GM19372 (cell line): ENCODE data around the gene CLGN.

Experiments
- ATAC-seq: cut with Tn5 transposase; IDR thresholded peaks from one replicate; pipeline ENCODE4 v1.9.1; 2021; ENCODE audit warnings: mild to moderate bottlenecking, low read depth, moderate library complexity; ENCODE audit not compliant: unreplicated experiment

CLGN gene

DNA sequence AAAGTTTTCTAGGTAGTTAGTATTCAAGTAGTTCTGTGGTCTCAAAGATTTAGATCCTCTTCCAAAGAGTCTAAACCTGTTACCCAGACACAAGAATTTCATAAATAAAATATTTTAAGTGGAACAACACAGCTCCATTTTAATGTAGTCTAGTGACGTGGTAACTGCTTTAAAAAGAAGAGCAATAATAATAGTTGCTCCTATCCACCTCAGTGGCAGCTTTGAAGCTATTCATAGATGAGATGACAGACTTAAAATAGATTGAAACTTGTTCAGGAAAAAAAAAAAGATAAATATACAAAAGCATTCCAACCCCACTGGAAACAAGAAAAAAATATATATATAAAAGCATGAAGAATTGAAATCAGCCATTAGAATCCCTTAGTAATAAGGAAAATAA, 39.4 kb downstream of the CLGN start:
- no peak for ATAC-seq

DNA sequence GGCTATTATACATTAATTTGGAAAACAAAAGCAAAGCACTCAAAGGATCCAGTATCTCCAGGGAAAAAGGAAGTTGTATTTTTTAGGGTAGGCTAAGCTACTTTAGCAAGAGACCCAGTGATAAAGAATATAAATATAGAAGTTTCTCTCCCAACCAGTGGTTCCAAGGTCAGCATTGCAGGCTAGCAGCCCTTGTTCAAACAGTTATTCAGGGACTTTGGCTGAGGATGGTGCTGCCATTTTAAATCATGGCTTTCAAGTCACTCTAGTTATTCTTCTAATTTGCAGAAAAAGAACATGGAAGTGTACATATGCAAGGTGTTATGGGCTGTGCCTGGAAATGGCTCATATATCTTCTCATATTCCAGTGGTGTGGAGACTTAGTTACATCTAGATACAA, 44.7 kb downstream of the CLGN start:
- ATAC-seq: no peak

DNA sequence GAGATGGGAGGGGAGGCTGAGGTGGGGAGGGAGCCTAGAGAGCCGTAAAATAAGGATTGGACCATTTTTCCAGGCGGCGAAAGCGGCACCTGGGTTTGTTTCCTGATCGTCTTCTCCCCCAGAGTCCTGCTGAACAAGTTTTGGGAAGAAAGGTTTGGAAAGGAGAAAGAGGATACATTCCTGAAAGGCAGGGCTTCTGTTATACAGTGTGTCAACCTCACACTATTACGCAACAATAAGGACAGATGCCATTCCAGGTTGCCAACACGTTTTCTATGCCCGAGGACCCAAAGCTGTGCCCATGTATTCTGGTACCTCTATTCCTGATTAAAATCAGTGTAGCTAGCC, 53.3 kb downstream of the CLGN start:
- ATAC-seq: no peak

DNA sequence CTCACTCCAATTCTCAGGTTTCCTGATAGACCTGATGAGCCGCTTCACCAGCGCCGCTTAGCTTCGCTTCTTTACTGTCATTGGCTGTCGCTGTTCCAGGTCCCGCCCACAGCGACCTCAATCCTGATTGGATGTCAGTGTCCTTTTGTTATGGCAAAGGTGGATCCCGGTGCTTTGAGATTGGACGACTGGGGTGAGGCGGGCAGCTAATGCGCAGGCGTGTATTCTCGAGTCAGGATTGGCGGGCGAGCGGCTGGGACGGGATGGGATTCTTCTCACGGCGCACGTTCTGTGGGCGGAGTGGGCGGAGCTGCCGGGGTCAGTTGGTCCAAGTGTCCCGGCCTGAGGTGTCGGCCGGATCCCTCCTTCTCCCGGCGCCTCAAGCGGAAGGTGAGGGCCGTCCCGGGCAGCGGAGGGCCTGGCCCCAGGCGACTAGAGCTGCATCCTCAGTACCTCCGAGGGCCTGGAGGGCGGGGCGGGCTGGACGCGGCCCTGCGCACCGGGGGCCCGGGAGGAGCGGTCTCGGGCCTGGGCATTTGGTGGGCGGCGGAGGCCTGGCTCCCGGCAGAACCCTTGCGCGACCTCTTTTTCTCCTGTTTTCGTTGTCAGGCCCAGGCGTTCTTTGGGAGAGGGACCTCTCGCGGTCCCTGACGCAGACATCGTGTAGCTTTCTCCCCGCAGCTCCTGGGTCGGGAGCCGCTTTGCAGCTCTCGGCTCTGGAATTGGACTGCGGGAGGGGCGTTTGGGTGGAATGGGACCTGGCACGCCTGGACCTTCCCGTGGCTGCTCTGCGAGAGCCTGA, 53.9 kb downstream of the CLGN start, which contains the start of gene SCOC:
TSS of gene SCOC (plus strand) at position 319 of the 802 bp plus-strand sequence. CDS start 5,525 bp downstream, outside the sequence.
- ATAC-seq: peak; percentile 93

- ATAC-seq: peak; percentile 60
These were observed 54.6 kb downstream of the CLGN start for GRCh38 chr4:140372751-140373327.

- ATAC-seq: no peak
These were observed 58.8 kb downstream of the CLGN start for GRCh38 chr4:140368686-140369085.

DNA sequence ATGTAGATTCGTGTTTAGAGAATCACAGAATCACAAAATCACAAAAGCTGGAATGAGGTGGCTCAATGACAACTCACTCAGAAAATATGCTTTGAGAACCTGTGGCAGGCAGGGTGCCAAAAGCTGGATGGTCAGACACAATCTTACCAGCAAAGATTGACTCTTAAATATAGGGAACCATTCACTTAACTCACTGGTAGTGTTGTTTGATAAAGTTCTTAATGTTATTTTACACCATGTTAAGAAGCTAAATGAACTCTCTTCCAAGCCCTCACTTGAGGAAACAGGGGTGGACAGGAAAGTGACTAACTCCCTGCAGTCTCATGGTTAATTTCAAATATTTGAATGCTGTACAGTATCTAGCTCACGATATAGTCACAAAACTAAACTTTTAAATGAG, 59.7 kb downstream of the CLGN start:
- ATAC-seq: no peak

DNA sequence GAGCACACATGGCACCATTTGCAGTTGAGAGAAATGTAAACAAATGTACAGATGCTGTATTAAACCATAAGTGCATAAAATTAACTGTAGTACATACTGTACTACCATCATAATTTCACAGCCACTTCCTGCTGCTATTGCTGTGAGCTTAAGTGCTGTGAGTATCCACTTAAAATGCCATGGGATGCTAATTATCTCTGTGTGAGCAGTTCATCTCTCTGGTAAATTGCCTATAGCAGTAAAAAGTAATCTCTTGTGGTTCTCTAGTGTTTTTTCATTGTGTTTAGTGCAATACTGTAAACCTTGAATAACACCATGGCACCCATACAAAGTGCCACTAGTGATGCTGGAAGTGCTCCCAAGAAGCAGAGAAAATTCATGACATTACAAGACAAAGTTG, 63.9 kb downstream of the CLGN start:
- no peak for ATAC-seq

GRCh38 chr4:140363051-140363450, 64.4 kb downstream of the CLGN start:
- ATAC-seq: no peak

GRCh38 chr4:140361099-140361498, 66.3 kb downstream of the CLGN start:
- ATAC-seq: no peak

GRCh38 chr4:140359562-140360427, 67.7 kb downstream of the CLGN start:
- peak; percentile 97 for ATAC-seq

DNA sequence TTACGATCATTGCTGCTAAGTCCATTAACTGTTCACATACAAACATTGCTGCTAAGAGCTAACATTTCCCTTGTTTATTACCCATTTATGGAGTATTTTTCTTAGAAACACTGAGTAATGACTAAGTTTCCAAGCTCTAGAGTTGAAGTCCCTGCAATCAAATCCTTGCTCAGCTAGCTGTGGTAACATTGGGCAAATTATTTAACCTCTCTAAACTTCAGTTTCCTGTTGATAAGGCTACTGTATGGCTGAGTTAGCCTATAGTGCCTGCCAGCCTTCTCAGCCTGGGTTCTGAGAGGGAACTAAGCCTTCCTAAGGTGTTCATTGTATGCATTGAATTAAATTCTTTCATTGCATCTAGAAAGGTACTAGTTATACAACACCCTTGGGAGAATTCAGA, 69.2 kb downstream of the CLGN start:
- no peak for ATAC-seq

- no peak for ATAC-seq
These were observed 69.6 kb downstream of the CLGN start for GRCh38 chr4:140357868-140358267.

GRCh38 chr4:140355288-140355687, 72.2 kb downstream of the CLGN start:
- no peak for ATAC-seq

DNA sequence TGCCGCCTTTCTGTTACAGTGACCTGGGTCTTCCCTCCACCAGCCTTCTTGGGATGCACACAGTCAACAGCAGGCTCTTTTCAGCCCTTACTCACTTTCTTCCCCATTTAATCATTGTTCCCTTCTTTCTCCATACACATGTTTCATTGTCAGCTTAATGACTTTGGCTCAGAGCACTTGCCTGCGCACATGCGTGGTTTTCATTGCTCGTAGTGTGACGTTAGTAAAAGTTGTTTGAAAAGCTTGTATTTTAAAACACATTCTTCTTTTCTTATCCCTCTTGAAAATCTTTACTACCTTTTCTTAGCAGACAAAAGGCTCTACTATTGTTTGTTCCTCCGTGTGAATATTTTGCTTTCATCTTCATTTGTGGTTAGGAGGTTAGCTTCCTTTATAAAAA, 73.7 kb downstream of the CLGN start:
- ATAC-seq: no peak

DNA sequence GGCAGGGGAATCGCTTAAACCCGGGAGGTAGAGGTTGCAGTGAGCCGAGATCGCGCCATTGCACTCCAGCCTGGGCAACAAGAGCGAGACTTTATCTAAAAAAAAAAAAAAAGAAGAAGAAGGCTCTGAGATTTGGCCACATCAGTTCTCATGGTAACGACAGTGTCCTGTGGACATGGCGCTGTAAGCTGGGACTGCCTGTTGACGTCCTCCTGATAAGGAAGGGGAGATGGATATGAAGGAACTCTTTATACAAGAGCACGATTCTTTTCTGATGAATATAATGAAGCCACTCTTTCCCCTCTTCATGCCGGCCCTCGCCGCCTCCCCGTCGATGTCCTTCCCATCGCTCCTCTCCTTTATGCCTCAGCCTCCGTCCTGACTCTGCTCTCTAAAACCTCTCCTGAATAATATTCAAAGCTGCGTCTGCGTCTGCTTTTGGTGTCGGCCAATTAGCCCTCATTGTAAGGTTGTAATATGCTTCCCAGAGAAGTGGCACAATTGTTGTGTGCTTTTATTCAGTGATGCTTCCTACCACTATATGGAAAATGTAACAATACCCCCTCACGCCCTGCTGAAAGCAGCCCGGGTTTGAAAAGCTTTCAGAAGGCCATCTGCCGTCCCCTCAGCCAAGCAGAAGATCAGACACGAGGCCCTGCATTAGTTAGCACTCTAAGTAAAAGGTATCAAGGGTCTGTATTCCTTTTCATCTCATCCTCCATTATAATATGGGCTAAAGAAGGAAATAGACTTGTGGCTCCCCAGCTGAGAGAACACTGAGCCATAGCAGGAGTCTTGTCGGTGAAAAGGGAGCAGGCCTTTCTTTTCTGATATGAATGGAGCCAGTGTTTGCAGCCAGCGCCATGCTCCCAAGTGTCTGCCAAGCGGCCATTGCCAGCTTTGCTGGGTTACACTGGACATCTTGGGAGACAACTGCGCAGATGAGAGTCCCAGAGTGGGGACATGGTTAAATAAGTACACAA, 76.1 kb downstream of the CLGN start:
- no peak for ATAC-seq

DNA sequence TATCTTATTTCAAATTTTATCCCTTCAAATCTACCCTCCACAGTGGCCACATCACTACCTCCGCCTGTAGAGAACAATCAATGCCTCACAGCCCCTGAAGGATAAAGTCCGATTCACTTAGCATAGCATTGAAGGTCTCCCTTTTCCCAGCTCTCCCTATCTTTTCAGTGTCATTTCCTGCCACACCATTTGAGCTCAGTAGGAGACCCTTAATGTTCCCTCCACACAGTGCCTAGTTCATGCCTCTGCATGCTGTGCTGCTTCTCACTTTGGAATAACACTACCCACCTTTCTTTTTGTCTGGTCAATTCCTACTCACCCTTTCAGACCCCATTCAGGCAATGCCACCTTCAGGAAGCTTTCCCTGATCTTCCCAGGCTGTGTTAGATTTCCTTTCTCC, 77.6 kb downstream of the CLGN start:
- no peak for ATAC-seq

- ATAC-seq: no peak
These were observed 81.3 kb downstream of the CLGN start for GRCh38 chr4:140346136-140346535.

GRCh38 chr4:140344621-140345020, 82.8 kb downstream of the CLGN start:
- no peak for ATAC-seq

DNA sequence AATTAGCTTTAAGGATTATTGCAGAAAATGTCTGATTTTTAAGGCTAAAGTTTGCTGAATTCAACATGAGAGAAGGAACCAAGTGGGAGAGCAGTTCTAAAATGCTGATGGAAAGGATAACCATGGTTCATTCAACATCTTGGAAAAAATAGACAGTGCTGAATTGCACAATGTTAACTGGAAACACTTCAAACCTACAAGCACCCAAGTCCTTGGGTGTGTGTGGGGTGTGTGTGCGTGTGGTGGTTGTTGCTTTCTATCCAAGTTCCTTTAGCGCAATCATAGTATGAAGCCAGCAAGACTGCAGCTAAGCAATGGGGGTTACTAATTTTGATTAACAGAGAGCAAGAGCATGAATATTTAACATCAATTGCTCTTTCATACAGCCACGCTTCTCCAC, 83.3 kb downstream of the CLGN start:
- ATAC-seq: no peak
